Measurements from ENCODE around the gene DAB2IP. TPM values are rescaled to one million over a fixed set of nuclear protein-coding genes. Genes with fewer than 3 reads are reported as not detected.

DAB2IP gene
- total and polyA plus RNA-seq, 2 of the 4 experiments (the other 2 are of a cell fraction), result 5.6 to 17.2 TPM

GRCh38 chr9:121725008-121725775, 73.8 kb downstream of the DAB2IP start:
- Histone ChIP-seq H3K4ac (ENCODE audit: low read depth, low read length) (peak overlapping the region; percentile 92), H2AFZ (replicated peaks; ENCODE audit: low read length, poor library complexity) (peak overlapping the region; percentile 81), H4K5ac (ENCODE audit: low read depth, low read length) (peak overlapping the region; percentile 79), H3K27me3 (ENCODE audit: control insufficient read depth, insufficient read depth, low read length) (no peaks in the 10 kb centered on the region), H3K18ac (ENCODE audit: low read depth, low read length) (peak overlapping the region; percentile 47), H2BK5ac (ENCODE audit: low read depth, low read length, poor library complexity, severe bottlenecking) (peak overlapping the region; percentile 55), H4K20me1 (ENCODE audit: insufficient read depth, low read length) (peaks cover 18% of the 10 kb centered on the region; the same call in 1 of the 2 replicates), H4K8ac (ENCODE audit: low read depth in 2 of 2, low read length in 2 of 2) (peak overlapping the region; percentile 19 to 87; a peak in 3 of 4 replicates), H4K91ac (ENCODE audit: insufficient read depth, low read depth, low read length) (peak overlapping the region; percentile 84), H3K23ac (ENCODE audit: low read depth, low read length) (peak overlapping the region; percentile 73; the same call in 1 of the 2 replicates), H2BK20ac (ENCODE audit: low read depth, low read length) (peak overlapping the region; percentile 78; the same call in 1 of the 2 replicates), H3K4me3 (ENCODE audit: insufficient read depth, low read depth, low read length) (no peak overlapping the region), H3K56ac (ENCODE audit: extremely low read depth, insufficient read depth, low read length) (peak overlapping the region; percentile 4; the same call in 1 of the 2 replicates), H3K9me1 (ENCODE audit: insufficient read depth, low read length) (peaks cover 34% of the 10 kb centered on the region), H2AK9ac (replicated peaks; ENCODE audit: low read depth, low read length, poor library complexity) (peak overlapping the region; percentile 96), H3K9me3 (ENCODE audit: control insufficient read depth, insufficient read depth, low read length) (no peaks in the 10 kb centered on the region), H3K36me3 (ENCODE audit: control insufficient read depth, insufficient read depth, low read length) (no peaks in the 10 kb centered on the region), H3K27ac (ENCODE audit: insufficient read depth, low read length) (peak overlapping the region; percentile 55), H2BK120ac (ENCODE audit: low read depth, low read length) (peak overlapping the region; percentile 93), H3K79me1 (ENCODE audit: low read depth in 1 of 2, low read length in 2 of 2) (peaks cover 26 to 91% of the 10 kb centered on the region in 2 experiments), H2AK5ac (ENCODE audit: low read depth, low read length) (peak overlapping the region; percentile 99), H3K14ac (replicated peaks; ENCODE audit: low read depth, low read length) (peak overlapping the region; percentile 82), H2BK15ac (ENCODE audit: low read depth, low read length) (peak overlapping the region; percentile 75; the same call in 2 of the 3 replicates), H3K9ac (ENCODE audit: low read depth, low read length) (no peak overlapping the region), H3K4me2 (ENCODE audit: low read depth, low read length) (no peak overlapping the region; the same call in 1 of the 2 replicates), H3K4me1 (ENCODE audit: control insufficient read depth, insufficient read depth, low read length) (peaks cover 46% of the 10 kb centered on the region)
- BruUV-seq (replicated peaks), result no TSS peak
- CTCF ChIA-PET, result interaction anchor here (1.0 kb wide), 1 partner anchor 10 kb away, joined by 4 read pairs; no protein-coding TSS in a partner anchor
- in situ Hi-C loops (cut with MboI; ENCODE audit: low sequenced_read_pairs), result no loop called here
- POLR2A ChIA-PET (ENCODE audit: unreplicated experiment), result no interaction called here
- 22% methylated on average over 14 of the region's 21 CpGs; no CpG with 5 or more reads in 1 of the 2 experiments for WGBS, 2 experiments (ENCODE audit: extremely low coverage in 2 of 2, insufficient read length in 1 of 2)
- dilution Hi-C loops (cut with HindIII; ENCODE audit: low sequenced_read_pairs, unreplicated experiment), result no loop called here
- intact Hi-C loops (cut with micrococcal nuclease), result no loop called here
- ATAC-seq (ENCODE audit: low read depth) (peak; percentile 80), DNase-seq (peak; percentile 100)
- no peak for TF ChIP-seq RFX5 (IDR thresholded peaks at IDR 0.05; ENCODE audit: low read depth, low read length)
- no peak for TF ChIP-seq ELK1 (IDR thresholded peaks at IDR 0.05; ENCODE audit: borderline replicate concordance, low read depth, low read length)
- TF ChIP-seq CTCF (conservative IDR thresholded peaks at IDR 0.05; ENCODE audit: low read depth, low read length), result no peak
- peak; percentile 27; the same call in 1 of the 2 replicates for TF ChIP-seq SMC3 (IDR thresholded peaks at IDR 0.05; ENCODE audit: low read depth, low read length)
- peak; percentile 31; the same call in 1 of the 2 replicates for TF ChIP-seq RAD21 (IDR thresholded peaks at IDR 0.05; ENCODE audit: low read length)
- no peak for TF ChIP-seq MAFK (IDR thresholded peaks at IDR 0.05; ENCODE audit: low read depth, low read length)
- peak; percentile 95 for TF ChIP-seq MXI1 (IDR thresholded peaks at IDR 0.05; ENCODE audit: borderline replicate concordance, low read depth, low read length)
- TF ChIP-seq MAZ (IDR thresholded peaks at IDR 0.05; ENCODE audit: borderline replicate concordance, low read depth, low read length), result no peak; the same call in 1 of the 2 replicates
- TF ChIP-seq FOS (IDR thresholded peaks at IDR 0.05; ENCODE audit: low read depth, low read length), result peak; percentile 72
- TF ChIP-seq CEBPB (IDR thresholded peaks at IDR 0.05; ENCODE audit: low read depth, low read length), result peak; percentile 74; the same call in 1 of the 2 replicates
- peak; percentile 82 for TF ChIP-seq BHLHE40 (IDR thresholded peaks at IDR 0.05; ENCODE audit: low read depth, low read length)
- no peak; the same call in 1 of the 2 replicates for TF ChIP-seq USF2 (IDR thresholded peaks at IDR 0.05; ENCODE audit: low read depth, low read length)
- peak; percentile 79 for TF ChIP-seq RCOR1 (IDR thresholded peaks at IDR 0.05; ENCODE audit: insufficient replicate concordance, low read length)
